ENCODE measurements around the gene TMPRSS12. TPM values are rescaled to one million over a fixed set of nuclear protein-coding genes. Genes with fewer than 3 reads are reported as not detected.
"Not testable (repeated sequence)": the region's sequence is repeated elsewhere in the genome, so short reads cannot be mapped to it uniquely, and the experiment has no call there.

Gene TMPRSS12
- total RNA-seq, 3 donors from 2014 or later (not counting 1 experiment from before 2014, with no cell fraction given) = not detected

DNA sequence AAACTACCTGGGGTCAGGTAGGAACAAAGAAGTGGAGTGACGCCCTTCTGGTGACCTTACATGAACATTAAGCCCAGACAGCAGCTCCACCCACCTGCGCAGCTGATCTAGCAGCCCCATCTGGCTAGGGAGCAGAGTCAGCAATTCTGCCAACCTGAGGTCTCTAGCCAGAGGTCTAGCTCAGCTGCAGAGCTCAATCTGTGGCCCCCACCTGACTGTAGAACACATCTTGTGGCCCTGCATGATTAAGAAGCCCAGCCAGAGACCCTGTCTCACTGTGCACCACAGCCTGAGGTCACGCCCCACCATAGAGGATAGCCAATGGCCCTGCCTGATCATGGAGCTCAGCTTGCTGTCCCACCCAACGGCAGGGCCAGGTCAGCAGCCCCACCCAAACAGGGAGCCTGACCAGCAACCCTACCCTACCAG lies 59.0 kb downstream of the TMPRSS12 start:
- ATAC-seq = no peak
- no peaks in the 10 kb centered on the region for H3K36me3 ChIP-seq (ENCODE audit: control insufficient read depth, insufficient read depth, low read length)
- no peaks in the 10 kb centered on the region for H3K27me3 ChIP-seq (ENCODE audit: control insufficient read depth, insufficient read depth, low read length)
- intact Hi-C loops (cut with micrococcal nuclease) = no loop called here
- no peak overlapping the region for H3K27ac ChIP-seq (ENCODE audit: low read length)
- WGBS (ENCODE audit: insufficient coverage) = 69% methylated on average over 4 of the region's 4 CpGs
- H3K36me3 Mint-ChIP-seq = no peaks in the 10 kb centered on the region
- H3K4me1 Mint-ChIP-seq = no peaks in the 10 kb centered on the region
- no peaks in the 10 kb centered on the region for H3K4me1 ChIP-seq (ENCODE audit: control insufficient read depth, insufficient read depth, low read length)
- H3K4me3 Mint-ChIP-seq = no peak overlapping the region
- no peaks in the 10 kb centered on the region for H3K9me3 ChIP-seq (ENCODE audit: control insufficient read depth, insufficient read depth, low read length)
- no peaks in the 10 kb centered on the region for H3K9me3 Mint-ChIP-seq
- DNase-seq = no peak
- no peak overlapping the region for H3K4me3 ChIP-seq (ENCODE audit: low read length)
- H3K27me3 Mint-ChIP-seq (ENCODE audit: low read depth in 2 of 2) = no peaks in the 10 kb centered on the region
- TF ChIP-seq, protein P1, sequence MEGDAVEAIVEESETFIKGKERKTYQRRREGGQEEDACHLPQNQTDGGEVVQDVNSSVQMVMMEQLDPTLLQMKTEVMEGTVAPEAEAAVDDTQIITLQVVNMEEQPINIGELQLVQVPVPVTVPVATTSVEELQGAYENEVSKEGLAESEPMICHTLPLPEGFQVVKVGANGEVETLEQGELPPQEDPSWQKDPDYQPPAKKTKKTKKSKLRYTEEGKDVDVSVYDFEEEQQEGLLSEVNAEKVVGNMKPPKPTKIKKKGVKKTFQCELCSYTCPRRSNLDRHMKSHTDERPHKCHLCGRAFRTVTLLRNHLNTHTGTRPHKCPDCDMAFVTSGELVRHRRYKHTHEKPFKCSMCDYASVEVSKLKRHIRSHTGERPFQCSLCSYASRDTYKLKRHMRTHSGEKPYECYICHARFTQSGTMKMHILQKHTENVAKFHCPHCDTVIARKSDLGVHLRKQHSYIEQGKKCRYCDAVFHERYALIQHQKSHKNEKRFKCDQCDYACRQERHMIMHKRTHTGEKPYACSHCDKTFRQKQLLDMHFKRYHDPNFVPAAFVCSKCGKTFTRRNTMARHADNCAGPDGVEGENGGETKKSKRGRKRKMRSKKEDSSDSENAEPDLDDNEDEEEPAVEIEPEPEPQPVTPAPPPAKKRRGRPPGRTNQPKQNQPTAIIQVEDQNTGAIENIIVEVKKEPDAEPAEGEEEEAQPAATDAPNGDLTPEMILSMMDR (IDR thresholded peaks at IDR 0.05) = no peak
- no peak overlapping the region for H3K27ac Mint-ChIP-seq

DNA sequence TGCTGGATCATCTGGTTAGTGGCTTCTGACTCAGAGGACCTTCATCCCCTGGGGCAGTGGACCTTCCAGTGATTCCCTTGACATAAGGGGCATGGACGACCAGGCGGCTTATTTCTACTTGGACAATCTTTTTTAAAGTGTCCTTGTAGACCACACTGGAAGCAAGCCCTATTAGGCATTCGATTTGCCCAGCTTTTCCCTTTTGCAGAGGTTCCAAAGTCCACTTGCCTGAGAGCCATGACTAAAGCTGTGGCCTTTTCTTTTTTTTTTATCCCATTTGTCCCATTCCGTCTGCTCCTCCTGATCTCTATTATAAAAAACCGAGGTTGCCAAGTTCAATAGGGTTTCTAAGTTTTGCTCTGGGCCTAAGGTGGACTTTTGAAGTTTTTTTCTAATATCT lies 65.8 kb downstream of the TMPRSS12 start:
- H3K36me3 ChIP-seq (ENCODE audit: control insufficient read depth, insufficient read depth, low read length); H3K27me3 Mint-ChIP-seq (ENCODE audit: low read depth in 2 of 2); intact Hi-C loops (cut with micrococcal nuclease); H3K4me3 Mint-ChIP-seq; H3K27ac ChIP-seq (ENCODE audit: low read length); ATAC-seq; DNase-seq; H3K4me3 ChIP-seq (ENCODE audit: low read length); H3K4me1 Mint-ChIP-seq; H3K4me1 ChIP-seq (ENCODE audit: control insufficient read depth, insufficient read depth, low read length); H3K27ac Mint-ChIP-seq; H3K9me3 Mint-ChIP-seq; H3K27me3 ChIP-seq (ENCODE audit: control insufficient read depth, insufficient read depth, low read length); H3K36me3 Mint-ChIP-seq: not testable (repeated sequence)
- H3K9me3 ChIP-seq (ENCODE audit: control insufficient read depth, insufficient read depth, low read length) = peaks cover 10% of the 10 kb centered on the region
- 93% methylated on average over 4 of the region's 5 CpGs for WGBS (ENCODE audit: insufficient coverage)

DNA sequence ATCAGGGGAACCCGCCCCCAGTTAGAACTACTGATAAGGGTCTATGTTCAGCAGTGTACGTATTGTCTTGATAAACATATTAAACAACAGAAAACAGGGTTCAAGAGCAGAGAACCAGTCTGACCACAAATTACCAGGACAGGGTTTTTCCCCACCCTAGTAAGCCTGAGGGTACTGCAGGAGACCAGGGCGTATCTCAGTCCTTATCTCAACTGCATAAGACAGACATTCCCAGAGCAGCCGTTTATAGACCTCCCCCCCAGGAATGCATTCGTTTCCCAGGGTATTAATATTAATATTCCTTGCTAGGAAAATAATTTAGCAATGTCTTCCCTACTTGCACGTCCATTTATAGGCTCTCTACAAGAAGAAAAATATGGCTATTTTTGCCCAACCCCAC lies 69.6 kb downstream of the TMPRSS12 start:
- peaks cover 19 to 24% of the 10 kb centered on the region in 2 donors for H3K4me1 Mint-ChIP-seq
- H3K4me3 ChIP-seq (ENCODE audit: low read length); ATAC-seq; H3K27ac ChIP-seq (ENCODE audit: low read length); H3K4me1 ChIP-seq (ENCODE audit: control insufficient read depth, insufficient read depth, low read length); H3K27me3 Mint-ChIP-seq (ENCODE audit: low read depth in 2 of 2); H3K4me3 Mint-ChIP-seq; intact Hi-C loops (cut with micrococcal nuclease); H3K36me3 ChIP-seq (ENCODE audit: control insufficient read depth, insufficient read depth, low read length); H3K27me3 ChIP-seq (ENCODE audit: control insufficient read depth, insufficient read depth, low read length); DNase-seq; H3K27ac Mint-ChIP-seq: not testable (repeated sequence)
- WGBS (ENCODE audit: insufficient coverage) = 92% methylated on average over 4 of the region's 6 CpGs
- H3K9me3 ChIP-seq (ENCODE audit: control insufficient read depth, insufficient read depth, low read length) = peaks cover 33% of the 10 kb centered on the region
- peaks cover 7 to 13% of the 10 kb centered on the region in 2 donors for H3K9me3 Mint-ChIP-seq
- H3K36me3 Mint-ChIP-seq = peaks cover 20% of the 10 kb centered on the region

DNA sequence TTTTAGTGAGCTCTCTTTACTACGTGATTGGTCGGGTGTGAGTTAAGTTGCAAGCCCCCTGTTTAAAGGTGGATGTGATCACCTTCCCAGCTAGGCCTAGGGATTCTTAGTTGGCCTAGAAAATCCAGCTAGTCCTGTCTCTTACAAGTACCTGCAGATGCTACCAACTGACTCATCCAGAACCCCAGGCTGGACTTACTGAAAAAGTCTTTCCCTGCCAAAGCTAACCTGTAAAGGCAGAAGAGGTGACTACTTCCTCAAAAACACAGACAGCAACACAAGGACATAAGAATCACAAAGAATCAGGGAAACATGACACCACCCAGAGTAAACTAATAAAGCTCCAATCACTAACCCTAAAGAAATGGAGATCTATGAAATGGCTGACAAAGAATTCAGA lies 70.5 kb downstream of the TMPRSS12 start:
- Histone ChIP-seq H3K36me3 (ENCODE audit: control insufficient read depth, insufficient read depth, low read length) (no peaks in the 10 kb centered on the region), H3K9me3 (ENCODE audit: control insufficient read depth, insufficient read depth, low read length) (peaks cover 33% of the 10 kb centered on the region), H3K4me3 (ENCODE audit: low read length) (no peak overlapping the region), H3K27me3 (ENCODE audit: control insufficient read depth, insufficient read depth, low read length) (no peaks in the 10 kb centered on the region), H3K4me1 (ENCODE audit: control insufficient read depth, insufficient read depth, low read length) (peaks cover 5% of the 10 kb centered on the region), H3K27ac (ENCODE audit: low read length) (no peak overlapping the region)
- peaks cover 4 to 7% of the 10 kb centered on the region in 2 donors for H3K27me3 Mint-ChIP-seq (ENCODE audit: low read depth in 2 of 2)
- peaks cover 29% of the 10 kb centered on the region for H3K36me3 Mint-ChIP-seq
- H3K4me1 Mint-ChIP-seq = peaks cover 19 to 24% of the 10 kb centered on the region in 2 donors
- TF ChIP-seq, protein P1 (IDR thresholded peaks at IDR 0.05) = no peak
- 96% methylated on average over 2 of the region's 2 CpGs for WGBS (ENCODE audit: insufficient coverage)
- H3K9me3 Mint-ChIP-seq = peaks cover 7 to 18% of the 10 kb centered on the region in 2 donors
- H3K27ac Mint-ChIP-seq = no peak overlapping the region
- no peak overlapping the region for H3K4me3 Mint-ChIP-seq
- ATAC-seq (no peak), DNase-seq (no peak)
- intact Hi-C loops (cut with micrococcal nuclease) = no loop called here
